Activated CD4-positive, alpha-beta T cell treated with anti-CD3 and anti-CD28 coated beads for 48 hours (primary cell): Measurements from ENCODE around the gene OSTC.

Experiments
- DNase-seq: peaks from one replicate; pipeline ENCODE4 v3.0.0-alpha.2; 2020

The OSTC gene

GRCh38 chr4:108650212-108651013 lies at the start of gene OSTC:
Gene OSTC, plus strand, starts transcription at chr4:108650599. Its CDS starts 57 bp downstream, at chr4:108650656.
- peak; percentile 95 for DNase-seq

- DNase-seq, result no peak
Measured at GRCh38 chr4:108601106-108601505, 49.3 kb upstream of the OSTC start.

- no peak for DNase-seq
Measured at GRCh38 chr4:108601532-108601931, 48.9 kb upstream of the OSTC start.

- no peak for DNase-seq
Measured at GRCh38 chr4:108602163-108602562, 48.2 kb upstream of the OSTC start.

- no peak for DNase-seq
Measured at GRCh38 chr4:108607079-108607815, 43.2 kb upstream of the OSTC start.

GRCh38 chr4:108611365-108611764 lies 39.0 kb upstream of the OSTC start:
- no peak for DNase-seq

GRCh38 chr4:108612365-108612764 lies 38.0 kb upstream of the OSTC start:
- no peak for DNase-seq

GRCh38 chr4:108619372-108620100 lies 30.9 kb upstream of the OSTC start:
- peak; percentile 65 for DNase-seq

- DNase-seq, result peak; percentile 98
Measured at GRCh38 chr4:108620101-108620932, 30.1 kb upstream of the OSTC start, which contains the start of gene RPL34. Gene RPL34, plus strand, starts transcription at chr4:108620576. Its CDS starts 1,384 bp downstream, at chr4:108621960.

GRCh38 chr4:108620933-108621905 lies 29.2 kb upstream of the OSTC start:
- DNase-seq, result no peak

GRCh38 chr4:108622022-108622421 lies 28.4 kb upstream of the OSTC start:
- DNase-seq, result peak; percentile 43

GRCh38 chr4:108622828-108623227 lies 27.6 kb upstream of the OSTC start:
- no peak for DNase-seq

GRCh38 chr4:108624263-108625056 lies 25.9 kb upstream of the OSTC start:
- no peak for DNase-seq

GRCh38 chr4:108626056-108626455 lies 24.3 kb upstream of the OSTC start:
- DNase-seq, result no peak

- no peak for DNase-seq
Measured at GRCh38 chr4:108628411-108628810, 22.0 kb upstream of the OSTC start.

- DNase-seq, result no peak
Measured at GRCh38 chr4:108635070-108635655, 15.2 kb upstream of the OSTC start.

GRCh38 chr4:108636246-108636645 lies 14.2 kb upstream of the OSTC start:
- no peak for DNase-seq

GRCh38 chr4:108637856-108638255 lies 12.5 kb upstream of the OSTC start:
- DNase-seq, result no peak

- DNase-seq, result no peak
Measured at GRCh38 chr4:108644237-108644636, 6.2 kb upstream of the OSTC start.

GRCh38 chr4:108646706-108647105 lies 3.7 kb upstream of the OSTC start:
- no peak for DNase-seq
